ENCODE measurements around the gene DMD.

The DMD gene

DNA sequence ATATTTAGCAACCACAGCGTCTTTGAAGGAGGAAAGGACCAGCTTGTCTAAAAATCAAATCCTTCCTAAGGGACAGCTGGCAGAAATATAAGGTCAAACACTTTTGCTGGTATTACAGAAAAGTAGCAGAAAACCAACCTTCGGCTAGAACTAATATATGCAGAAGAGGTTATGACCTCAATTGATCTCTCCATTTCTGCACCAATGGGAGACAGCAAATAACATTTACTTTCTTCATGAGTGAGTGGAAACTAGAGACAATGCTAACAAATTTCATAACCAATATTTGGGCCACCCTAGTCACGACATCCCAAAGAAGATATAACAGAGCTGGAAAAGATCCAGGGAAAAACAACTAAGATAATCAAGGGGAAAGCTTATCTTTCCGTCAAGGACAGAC, 1892.5 kb downstream of the DMD start:
- no peak for DNase-seq

DNA sequence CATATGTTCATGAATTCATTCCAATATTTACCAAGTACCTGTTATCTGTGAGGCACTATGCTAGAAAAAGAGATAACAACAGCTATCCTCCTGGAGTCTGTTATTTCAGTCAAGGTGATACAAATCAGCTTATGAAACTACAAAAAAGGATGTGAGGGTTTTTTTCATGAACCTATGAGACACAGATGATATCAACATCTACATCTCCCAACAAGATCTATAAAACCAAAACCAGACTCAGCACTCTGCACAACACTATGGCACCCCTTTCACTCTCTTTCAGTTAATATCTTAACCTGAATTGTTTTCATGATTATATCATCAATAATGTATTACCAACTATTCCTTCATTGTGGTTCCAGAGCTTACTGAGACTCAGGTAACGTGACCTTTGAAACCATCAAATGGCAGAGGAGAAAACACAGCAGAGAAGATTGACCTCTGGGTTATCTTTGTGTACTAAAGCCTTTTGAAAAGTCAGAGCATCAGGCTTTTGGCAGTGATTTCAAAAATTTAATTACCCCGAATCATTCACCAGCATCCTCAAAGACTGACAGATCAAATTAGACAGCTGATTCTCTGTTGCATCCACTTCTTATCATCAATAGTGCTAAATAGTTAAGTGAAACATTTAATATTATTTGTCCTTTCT, 1894.9 kb downstream of the DMD start:
- DNase-seq = no peak

DNA sequence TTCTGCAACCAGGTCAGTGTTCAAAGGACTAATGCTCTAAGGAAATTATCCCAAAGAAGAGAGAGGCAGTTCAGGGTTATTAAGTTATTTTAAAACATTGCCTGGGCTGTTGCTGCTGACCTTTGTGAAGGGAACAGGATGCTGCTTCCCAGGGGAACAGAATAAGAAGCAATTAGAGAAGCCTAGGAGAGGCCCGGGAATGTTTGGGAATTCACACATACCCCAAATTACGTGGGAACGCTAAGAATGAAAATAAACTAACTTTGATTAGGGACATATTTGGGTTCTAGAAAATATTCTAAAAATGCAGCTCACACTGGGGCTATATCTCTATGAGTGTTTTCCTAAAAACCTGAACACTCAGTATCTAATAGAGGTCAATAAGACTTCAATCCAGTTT, 1896.4 kb downstream of the DMD start:
- DNase-seq = no peak

DNA sequence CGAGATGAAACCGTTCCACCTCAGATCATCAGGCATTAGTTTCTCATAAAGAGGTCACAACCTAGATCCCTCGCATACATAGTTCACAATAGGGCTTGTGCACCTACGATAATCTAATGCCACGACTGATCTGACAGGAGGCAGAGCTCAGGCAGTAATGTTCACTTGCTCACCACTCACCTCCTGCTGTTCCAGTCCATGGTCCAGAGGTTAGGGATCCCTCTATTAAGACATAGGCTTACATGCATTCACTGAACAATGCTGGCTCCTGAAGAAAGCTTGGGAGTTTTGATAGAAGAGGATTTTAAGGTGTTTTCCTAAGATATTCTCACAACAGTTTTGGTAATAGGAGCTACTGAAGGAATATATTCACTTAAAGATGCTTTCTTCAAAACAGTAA, 1903.4 kb downstream of the DMD start:
- no peak for DNase-seq

DNA sequence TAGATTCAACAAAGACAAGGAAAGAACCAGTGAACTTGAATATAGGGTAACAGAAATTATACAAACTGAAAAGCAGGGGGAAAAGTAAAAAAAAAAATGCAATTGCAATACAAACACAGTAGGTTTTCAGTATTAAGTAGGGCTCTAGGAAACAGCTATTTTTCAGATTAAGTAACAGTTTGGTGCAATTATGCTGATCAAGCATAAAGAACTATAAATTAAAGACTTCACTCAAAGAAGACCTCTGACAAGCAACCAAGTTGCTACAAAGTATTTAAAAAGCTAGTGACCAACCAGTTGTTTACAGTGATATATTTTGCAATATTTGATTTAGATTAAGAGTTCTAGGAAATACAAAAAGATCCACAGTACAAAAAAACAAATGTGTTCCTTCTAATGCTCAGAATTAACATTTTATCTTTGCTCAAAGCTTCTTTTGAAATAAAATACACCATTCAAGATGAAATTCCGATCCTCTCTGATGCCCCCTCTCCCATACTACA, 1908.7 kb downstream of the DMD start:
- no peak for DNase-seq

DNA sequence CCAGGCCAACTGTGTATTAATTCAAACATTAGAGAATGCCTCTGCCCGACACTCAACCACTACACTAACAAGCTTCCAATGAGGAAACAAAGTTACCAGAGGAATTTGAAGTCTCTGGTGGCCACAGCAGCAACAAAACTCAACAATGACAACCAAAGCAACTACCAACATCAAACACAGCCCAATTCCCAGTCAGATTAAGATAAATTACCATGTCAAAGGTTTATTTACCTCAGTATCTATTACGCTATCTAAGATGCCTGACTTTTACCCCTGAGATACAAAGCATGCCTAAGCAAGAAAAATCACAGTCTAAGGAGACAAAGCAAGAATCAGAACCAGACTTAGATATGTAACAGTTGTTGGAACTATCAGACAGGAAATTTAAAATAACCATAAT, 1909.4 kb downstream of the DMD start:
- DNase-seq = no peak

DNA sequence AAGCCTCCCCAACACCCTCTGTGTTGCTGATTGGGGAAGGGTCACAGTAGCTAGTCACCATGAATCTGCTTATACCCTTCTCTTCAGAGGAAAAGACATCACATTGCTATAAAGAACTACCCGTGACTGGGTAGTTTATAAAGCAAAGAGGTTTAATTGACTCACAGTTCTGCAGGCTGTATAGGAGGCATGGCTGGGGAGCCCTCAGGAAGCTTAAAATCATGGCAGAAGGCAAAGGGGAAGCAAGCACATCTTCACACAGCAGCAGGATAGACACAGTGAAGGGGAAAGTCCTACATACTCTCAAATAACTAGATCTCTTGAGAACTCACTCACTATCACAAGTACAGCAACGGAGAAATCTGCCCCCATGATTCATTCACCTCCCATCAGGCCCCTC, 1910.1 kb downstream of the DMD start:
- no peak for DNase-seq

DNA sequence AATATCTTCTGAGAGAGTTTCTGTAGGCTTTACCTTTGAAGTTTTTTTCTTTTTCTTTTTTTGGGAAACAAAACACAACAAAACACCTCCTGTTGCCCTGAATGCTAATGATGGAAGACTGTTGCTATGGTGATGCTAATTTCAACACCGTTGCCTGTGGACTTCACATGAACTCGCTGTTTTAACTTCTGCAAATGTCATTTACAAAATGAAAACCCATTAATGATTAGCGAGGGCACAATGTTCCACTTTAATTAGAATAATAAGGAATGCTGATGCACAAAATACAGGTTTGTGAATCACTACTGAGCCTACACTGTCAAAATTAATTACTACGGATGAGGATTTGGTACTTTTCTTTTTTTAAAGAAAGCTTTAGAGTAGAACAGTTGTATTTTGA, 1912.4 kb downstream of the DMD start:
- DNase-seq = no peak

DNA sequence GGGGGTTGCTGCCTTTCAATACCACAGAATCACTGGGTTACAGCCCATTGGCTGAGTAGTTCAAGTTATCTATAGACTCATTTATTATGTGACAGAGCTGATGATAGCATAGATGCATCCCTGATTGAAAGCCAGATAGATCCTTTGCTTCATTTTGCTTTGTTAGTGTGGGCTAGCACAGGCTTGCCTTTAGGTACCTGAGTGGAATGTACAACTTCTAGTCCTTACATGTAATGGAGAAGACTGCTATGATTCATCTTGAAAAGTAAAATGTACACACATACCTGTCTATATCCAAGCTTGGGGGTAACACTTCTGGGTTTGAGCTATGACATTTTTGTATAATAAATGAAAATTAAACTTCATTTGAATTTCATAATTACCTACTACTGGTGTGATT, 1913.5 kb downstream of the DMD start:
- no peak for DNase-seq

DNA sequence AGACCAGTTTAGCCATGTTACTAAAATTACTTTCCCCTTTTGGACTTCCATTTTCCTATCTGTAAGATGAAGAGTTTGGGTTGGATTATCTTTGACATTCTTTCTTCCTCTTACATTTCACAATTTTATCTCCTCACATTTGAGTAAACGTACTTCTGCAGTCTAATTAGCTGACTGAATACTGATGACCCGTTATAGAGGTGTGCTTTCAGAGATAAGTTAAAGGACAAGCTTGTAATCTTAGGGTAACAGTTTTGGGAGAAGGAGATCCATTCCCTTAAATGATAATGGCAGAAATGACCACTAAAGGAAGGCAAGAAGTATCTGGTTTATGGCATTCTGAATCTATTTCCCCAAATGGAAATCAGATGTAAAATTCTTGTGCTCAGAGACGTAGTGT, 1916.9 kb downstream of the DMD start:
- no peak for DNase-seq

DNA sequence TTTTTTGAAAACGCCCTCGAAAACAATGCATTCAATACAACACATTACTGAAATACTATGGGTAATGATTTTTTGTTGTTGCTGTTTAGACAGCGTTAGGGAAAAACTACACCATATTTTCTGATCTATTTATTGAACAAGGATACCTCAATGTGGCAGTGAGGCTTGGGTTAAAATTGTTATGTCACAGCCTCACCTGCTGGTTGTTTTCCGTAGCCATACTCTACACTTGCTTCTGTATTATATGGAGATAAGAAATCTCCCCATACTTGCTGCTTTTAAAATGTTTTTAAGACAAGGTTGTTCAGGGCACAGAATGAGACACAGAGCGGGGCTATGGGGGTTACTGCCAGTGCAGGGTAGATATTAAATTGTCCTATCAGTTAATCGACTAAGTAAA, 1917.9 kb downstream of the DMD start:
- DNase-seq = no peak

DNA sequence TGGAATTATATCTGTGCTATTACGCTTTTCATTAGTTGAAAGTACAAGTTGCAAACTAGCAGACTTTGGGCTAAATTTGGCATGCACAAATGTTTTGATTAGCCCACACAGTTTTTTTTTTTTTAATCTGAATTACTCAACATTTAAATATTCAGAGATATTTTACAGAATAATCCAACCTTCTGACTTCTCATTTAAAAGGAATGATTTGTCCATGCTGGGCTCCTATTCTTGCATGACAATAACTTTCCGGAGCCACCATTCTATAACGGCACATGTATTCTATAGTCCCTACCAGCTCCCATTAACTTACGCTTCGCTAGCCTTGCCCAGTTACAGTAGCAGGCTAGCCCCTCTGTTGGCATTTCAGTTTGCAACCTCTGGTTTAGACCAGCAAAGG, 1920.2 kb downstream of the DMD start:
- DNase-seq = no peak

DNA sequence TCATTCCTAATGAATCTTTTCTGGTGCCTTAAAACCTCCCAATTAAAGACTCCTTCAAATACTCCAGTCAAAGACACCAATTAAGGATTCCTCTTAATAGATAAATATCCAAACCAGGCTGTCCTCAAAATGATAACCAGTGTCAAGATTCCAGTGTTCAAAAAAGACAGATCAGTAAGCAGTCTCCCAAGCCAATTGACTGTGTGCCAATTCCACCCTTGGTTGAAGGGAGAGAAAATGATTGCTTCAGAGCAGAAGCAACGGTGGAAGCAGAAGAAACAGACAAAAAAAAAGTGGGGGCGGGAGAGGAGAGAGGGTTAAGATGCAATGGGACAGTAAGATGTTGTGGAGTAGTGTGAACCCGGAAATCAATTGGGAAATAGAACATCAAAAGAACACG, 1923.5 kb downstream of the DMD start:
- DNase-seq = no peak

DNA sequence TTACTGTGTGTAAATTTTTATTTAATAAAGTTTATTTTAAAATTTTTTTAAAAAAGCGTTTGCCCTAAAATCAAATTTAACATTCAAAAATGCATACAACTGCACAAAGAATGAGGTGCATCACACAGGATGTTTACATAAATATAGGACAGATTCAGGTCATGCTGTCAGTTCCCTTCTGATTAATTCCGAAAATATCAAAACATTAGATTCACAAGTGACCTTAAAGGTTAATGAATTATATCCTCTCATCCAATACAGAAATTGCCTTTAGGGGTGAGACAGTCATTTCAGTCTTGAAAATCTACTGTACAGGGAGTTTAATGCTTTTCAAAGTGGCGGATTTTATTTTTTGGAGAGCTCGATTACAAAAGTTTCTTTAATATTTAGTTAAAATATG, 1930.8 kb downstream of the DMD start:
- no peak for DNase-seq

DNA sequence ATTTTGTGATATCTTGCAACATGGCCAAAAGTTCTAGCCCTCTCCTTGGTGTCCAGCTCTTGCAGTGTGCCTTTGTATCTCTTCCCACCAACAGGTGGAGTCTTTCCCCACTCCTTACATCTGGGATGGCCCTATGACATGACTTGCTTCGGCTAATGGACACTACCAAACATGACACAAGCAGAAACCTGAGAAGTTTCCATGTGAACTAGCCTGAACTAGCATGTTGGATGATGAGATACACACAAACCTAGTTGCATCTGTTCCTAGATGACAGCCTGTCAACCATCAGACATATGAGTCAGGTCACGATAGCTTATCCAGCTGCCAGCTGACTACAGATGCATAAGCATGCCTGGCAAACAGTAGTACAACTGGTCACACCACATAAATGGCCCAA, 1932.0 kb downstream of the DMD start:
- DNase-seq = no peak

DNA sequence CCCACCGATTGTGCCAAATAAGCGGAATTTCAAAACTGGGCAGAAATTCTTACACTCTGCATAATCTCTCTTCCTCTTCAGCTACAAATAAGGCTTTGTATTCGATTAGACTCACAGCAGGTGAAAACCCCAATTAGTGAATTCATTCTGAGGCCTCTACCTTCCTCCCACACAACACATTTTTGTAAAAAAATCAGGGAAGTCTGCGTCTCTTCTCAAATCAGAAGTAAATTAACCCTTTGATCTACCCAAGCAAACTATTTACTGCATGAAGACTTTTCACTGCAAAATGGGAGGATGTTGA, 1938.9 kb downstream of the DMD start:
- DNase-seq = no peak

DNA sequence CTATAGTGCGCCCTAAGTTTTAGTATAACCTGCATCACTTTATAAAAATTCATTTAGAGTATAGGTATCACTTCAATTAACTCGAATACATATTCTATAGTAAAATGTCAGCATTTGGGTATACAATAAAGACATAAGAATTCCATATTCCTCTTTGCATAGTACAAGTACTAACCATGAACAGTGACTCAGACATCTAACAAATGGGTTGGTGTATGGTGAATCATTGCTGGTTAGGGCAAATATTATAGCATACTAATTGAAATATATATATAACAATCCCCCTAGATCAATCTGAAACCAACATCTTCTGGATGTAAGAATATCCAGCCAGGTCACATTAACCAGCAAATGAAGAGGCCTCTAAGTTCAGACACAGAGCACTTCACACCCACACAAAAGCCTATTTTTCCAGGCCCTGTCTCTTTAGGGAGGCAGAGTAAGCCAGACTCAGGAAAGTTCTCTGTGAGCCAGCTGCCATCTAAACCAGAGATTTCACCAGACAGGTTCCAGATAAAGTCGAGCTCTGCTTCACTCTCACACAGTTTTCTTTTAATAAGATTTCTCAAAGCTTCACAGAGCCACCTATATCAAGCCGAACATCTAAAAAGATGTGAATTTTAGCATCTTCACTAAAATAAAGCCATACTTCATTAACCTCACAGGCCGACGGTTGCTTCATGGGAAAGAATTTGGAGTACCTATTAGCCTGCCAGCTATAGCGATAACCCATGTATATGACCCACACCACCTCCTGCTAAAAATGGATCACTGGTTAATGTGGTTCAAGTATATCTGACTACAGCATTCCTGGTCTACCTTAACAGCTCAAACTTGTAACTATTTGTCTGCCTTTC, 1939.5 kb downstream of the DMD start:
- no peak for DNase-seq

DNA sequence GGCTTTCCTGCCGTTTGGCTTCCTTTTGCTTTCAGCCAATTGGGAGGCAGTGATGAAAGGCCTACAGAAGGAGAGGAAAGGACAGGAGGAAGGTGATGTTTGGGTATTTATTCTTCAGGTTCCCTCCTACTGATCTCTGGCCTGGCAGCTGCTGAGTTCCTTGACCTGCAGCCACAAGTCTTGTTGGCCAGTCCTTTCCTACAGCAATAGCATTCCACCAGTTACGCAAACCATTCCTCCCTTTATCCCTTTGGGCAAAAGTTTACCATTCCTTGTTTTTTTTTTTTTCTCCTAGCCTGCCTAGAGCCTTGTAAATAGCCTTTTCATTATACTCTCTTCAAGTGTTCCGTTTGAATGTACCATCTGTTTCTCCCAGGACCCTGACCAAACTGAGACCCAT, 1941.4 kb downstream of the DMD start:
- no peak for DNase-seq

DNA sequence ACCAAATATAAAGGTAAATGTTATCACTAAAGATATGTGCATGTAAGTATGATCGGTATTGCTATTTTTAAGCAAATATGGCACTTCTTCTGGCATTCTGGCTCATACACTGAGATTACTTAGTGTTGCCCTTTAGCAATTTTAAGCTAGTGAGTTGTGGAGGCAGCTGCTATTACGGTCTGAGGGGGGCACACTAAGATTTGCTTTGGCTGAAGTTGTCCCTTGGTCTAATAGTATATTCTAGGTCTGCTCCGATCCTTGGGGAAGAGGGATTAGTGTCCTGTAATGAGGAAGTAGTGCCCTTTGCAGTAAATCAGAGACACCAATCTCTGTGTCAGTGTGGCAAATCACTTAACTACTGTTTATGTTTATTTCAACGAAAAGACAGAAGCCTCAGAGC, 1943.0 kb downstream of the DMD start:
- DNase-seq = no peak

DNA sequence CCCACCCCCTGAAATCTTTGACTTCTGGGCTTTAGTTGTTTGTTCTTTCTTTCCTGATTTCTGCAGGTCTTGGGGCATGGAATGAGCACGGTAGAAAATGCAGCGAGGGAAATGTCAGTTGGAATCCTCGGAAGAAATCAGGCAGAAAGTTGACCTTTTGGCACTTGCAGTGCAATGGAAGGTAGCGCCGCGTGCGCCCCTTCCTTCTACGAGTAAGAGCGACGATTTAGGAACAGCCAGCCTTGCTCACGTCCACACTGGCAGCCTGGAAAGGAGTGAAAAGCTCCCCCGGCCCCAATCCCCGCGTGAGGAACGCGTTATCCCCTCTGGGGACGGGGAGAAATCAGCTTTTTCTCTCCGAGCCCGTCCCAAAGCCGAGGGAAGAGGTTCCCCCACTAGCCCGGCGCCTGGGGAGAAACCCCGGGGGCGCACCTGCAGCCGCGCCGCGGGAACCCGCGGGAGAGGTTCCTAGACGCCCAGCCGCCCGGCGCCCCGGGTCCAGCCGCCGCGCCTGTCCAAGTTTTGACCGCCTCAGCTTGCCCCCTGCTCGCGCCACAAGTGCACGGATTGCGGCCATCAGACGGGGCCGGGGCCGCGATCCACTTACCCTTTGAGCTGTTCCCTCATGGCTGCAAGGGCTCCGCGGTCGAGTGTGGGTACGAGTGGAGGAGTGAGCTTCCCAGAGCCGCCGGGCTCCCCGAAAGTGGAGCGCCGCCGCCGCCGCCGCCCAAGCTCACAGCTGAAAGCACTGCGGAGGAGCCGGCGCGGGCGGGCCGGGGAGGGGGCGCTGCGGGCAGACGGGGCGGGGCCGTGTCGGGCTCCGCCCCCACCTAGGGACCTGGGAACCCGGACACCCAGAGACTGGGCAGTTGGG, 1944.9 kb downstream of the DMD start:
- DNase-seq = peak in 1 of 2 donors; percentile 6

DNA sequence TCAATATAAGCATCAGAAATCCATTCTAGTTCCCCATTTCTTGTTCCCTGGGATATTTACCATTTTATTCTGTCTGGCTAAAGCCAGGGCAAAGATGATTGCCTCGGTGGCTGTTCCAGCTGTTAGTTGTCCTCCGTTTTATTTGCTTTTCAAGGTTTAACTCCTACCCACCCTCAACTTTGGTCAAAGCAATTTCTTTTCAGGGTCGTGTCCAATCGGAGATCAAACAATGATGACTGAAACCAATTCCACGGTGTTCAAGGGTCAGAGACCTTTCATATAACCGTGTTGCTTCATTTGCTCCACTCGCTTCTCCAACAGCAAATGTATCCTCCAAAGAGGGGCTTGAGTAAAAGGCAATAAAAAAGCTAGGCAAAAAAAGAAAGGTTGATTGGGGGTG, 1946.0 kb downstream of the DMD start:
- DNase-seq = no peak

DNA sequence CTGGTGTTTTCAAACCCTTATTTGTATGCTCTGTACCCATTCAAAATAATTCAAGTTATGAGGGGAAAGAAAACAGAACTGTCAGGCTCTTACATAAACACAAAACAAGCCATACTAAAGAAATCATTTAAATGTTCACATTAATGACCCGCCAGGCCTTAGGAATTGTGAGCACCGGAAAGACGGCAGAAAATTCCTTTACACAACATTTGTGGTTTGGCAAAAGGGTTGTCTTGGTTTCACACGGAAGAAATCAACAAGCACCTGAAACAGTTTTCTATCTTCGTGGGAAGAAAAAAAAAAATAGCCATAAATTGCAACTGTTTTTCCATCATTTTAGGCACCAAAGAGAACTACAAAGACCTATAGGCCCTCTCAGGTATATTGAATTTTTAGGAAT, 1951.0 kb downstream of the DMD start:
- no peak for DNase-seq

DNA sequence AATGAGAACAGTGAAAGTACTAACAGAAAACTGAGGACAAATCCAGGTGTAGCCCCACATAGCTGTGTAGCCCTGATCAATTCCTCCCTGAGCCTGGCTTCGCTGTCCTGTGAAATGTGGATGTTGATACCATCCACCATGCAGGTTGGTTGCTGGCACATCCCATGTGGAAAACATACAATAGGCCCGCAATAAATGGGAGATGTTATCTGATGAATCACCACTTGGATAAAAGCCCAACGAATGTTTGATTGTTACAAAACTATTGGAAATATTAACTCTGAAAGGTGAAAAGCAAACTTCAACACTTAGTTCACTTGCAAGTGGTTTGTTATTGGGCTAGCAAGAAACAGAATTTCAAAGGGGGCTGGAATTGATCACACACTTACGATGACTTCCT, 1953.2 kb downstream of the DMD start:
- no peak for DNase-seq
